ENCODE data around the gene FREY1.

The FREY1 gene

DNA sequence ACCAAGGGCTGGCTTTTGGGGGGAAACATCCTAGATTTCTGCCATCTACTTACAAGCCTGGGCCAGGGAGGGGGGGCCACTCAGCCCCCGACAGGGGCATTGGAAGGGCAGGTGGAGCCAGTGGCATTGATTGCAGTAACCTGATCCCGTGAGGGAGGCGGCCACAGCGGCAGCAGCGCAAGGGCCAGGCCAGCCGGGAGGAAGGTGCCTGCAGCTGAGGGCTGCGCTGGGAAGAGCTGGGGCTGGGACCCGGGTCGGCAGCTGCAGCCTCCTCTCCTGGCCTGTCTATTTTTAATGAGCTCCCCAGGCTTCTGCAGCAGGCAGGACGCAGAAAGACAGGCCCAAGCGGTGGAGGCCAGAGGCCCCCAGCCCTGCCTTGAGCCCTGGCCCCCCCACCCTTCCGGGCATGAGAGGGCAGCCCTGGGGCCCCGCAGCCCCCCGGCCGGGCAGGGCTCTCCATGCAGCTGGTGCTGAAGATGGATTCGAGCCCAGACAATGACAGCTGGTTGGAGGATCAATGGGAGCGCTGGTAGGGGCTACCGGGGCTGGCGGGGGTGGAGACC, 10.6 kb downstream of the FREY1 start:
- in situ Hi-C loops (cut with MboI; ENCODE audit: low sequenced_read_pairs): no loop called here

DNA sequence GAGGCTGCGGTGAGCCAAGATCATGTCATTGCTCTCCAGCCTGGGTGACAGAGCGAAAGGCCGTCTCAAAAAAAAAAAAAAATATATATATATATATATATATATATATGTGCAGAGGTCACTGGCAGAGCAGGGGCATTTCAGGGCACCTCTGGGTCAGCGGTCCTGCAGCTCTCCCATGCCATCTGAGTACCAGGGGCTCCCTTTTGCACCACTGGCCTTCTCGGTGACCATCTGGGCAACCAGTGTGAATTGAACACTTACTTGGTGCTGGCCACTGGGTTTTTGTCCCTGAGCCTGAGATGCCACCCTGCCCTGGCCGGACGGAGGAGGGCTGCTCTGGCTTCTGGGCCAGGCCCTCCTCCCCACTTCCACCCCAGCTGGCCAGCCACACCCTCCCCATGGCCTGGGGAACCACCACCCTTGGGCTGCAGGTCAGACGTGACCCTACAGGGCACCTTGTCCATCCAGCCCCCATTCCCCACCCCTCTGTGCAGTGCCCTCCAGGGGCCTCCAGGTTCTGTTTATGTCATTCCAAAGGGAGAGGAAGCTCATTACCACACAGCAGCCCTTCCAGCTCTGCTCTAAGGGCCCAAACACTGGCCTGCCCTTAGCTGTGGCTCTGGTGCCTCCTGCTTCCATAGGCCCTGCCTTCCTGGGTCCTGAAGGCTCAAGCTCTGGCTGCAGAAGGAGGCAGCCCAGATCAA, 11.4 kb downstream of the FREY1 start:
- in situ Hi-C loops (cut with MboI; ENCODE audit: low sequenced_read_pairs): no loop called here

- in situ Hi-C loops (cut with MboI; ENCODE audit: low sequenced_read_pairs): no loop called here
These were observed 12.4 kb downstream of the FREY1 start for GRCh38 chr11:45894555-45895247.

DNA sequence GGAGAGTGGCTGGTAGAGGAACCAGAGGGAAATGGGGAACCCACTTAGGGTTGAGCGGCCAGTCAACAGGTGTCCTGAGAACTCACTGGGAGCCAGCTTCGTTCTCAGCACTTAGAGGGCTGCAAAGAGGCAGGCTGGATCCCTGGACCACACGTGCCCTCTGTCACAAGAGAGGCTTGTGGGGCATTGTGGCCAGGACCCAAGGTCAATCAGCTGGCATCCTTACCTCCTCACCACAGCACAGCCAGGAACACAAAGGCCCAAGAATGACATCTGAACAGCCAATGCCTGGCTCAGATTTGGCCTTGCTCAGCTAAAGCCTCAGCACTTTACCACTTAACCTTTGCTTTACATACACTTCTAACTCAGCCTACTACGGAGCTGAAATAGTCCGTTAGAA, 14.2 kb downstream of the FREY1 start:
- in situ Hi-C loops (cut with MboI; ENCODE audit: low sequenced_read_pairs): no loop called here

- in situ Hi-C loops (cut with MboI; ENCODE audit: low sequenced_read_pairs): no loop called here
These were observed 16.1 kb downstream of the FREY1 start for GRCh38 chr11:45890886-45891550.

GRCh38 chr11:45889966-45890365, 17.1 kb downstream of the FREY1 start:
- in situ Hi-C loops (cut with MboI; ENCODE audit: low sequenced_read_pairs): no loop called here

DNA sequence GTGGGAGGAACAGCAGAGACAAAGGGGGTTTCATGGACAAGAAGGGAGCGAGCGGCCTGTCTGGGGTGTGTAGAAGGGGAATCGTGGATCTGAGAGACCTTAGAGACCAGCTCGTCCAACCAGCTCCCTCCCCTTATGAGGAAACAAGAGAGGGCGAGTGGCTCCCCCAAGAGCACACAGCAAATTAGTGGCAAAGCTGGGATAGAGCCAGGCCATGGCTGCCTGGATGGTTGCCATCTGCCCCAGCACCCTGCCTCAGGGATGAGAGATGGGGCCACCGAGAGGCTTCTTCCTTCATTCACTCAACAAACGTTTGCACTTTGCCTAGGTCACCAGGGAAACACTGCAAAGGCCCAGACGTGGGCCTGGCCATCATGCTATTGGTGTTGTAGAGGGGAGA, 17.5 kb downstream of the FREY1 start:
- in situ Hi-C loops (cut with MboI; ENCODE audit: low sequenced_read_pairs): no loop called here

GRCh38 chr11:45887587-45887986, 19.5 kb downstream of the FREY1 start:
- in situ Hi-C loops (cut with MboI; ENCODE audit: low sequenced_read_pairs): no loop called here

- in situ Hi-C loops (cut with MboI; ENCODE audit: low sequenced_read_pairs): no loop called here
These were observed 20.1 kb downstream of the FREY1 start for GRCh38 chr11:45886816-45887520.

GRCh38 chr11:45885921-45886721, 20.9 kb downstream of the FREY1 start:
- in situ Hi-C loops (cut with MboI; ENCODE audit: low sequenced_read_pairs): no loop called here

DNA sequence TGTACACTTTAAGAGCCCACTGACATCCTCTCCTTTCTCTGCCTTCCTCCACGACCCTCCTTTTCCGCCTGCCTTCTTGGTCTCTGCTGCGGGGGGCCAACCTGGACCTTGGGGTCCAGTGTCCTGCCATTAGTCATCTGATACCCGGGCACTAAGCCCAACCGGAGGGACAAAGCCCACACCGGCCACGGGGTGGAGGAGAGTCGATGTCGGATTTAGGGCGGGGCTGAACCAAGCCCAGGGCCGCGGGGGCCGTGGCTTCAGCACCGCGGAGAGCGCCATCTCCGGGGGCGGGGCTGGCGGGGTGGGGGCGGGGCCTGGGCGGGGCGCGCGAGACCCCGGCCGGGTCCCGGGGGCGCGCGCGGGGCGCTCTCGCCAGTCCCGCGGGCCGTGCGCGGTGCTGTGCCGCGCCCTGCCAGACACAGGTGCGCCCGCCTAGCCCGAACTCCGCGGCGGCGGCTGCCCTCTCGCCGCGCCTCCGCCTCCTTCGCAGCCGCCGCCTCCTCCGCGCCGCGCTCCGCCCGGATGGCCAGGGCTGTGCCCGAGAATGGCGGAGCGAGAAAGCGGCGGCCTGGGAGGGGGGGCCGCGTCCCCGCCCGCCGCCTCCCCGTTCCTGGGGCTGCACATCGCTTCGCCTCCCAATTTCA, 21.7 kb downstream of the FREY1 start, which contains the start of gene MAPK8IP1:
TSS of gene MAPK8IP1 (plus strand) at position 378 of the 647 bp plus-strand sequence. CDS start at position 548, 170 bp downstream.
- in situ Hi-C loops (cut with MboI; ENCODE audit: low sequenced_read_pairs): no loop called here

DNA sequence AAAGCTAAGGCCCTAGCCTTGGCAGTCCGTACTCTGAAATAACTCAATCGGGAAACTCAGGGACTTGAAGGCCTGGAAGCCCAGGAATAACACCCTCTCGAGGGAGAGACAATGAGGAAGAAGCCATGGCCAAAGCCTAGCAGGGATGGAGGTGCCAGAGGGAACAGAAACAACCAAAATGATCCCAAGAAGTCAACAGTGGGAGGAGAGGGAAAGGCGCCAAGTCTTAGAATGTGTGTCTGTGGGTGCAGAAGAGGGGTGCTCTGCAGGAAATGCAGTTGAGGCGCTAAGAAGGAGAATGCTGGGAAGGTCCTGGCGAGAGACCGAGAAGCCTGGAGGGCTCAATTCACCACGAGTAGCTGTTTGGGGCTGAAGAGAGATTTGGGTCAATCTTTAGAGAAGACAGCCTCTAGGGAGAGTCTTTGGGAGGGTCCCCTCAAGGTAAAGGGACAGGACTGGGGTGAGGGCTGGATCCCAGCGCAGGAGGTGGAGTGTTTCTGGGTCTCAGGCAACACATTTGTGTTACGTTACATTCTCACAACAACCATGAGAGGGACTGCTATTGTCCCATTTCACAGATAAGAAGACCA, 22.4 kb downstream of the FREY1 start:
- in situ Hi-C loops (cut with MboI; ENCODE audit: low sequenced_read_pairs): no loop called here

GRCh38 chr11:45881708-45882368, 25.2 kb downstream of the FREY1 start:
- in situ Hi-C loops (cut with MboI; ENCODE audit: low sequenced_read_pairs): no loop called here

GRCh38 chr11:45880772-45881570, 26.1 kb downstream of the FREY1 start:
- in situ Hi-C loops (cut with MboI; ENCODE audit: low sequenced_read_pairs): no loop called here

- in situ Hi-C loops (cut with MboI; ENCODE audit: low sequenced_read_pairs): no loop called here
These were observed 27.0 kb downstream of the FREY1 start for GRCh38 chr11:45879803-45880686.

- in situ Hi-C loops (cut with MboI; ENCODE audit: low sequenced_read_pairs): no loop called here
These were observed 29.2 kb downstream of the FREY1 start for GRCh38 chr11:45877845-45878244.

DNA sequence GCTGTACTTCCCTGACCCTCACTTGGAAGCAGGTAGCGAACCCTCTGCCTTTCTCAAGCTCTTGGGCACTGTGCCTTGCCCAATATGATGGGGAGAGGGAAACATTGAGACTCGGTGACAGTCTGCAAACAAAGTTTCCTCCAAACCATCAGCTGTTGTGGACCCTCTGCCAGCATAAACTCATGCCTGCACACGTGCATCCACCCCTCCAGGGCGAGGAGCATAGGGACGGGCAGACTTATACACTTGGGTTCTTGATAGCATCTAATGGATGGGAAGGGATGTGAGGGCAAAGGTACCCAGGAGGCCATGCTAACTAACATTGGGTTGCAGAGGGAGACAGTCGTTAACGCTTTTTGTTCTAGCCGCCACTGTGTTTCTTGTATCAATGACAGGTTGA, 29.9 kb downstream of the FREY1 start:
- in situ Hi-C loops (cut with MboI; ENCODE audit: low sequenced_read_pairs): no loop called here

Measured in hTERT RPE-1 (cell line).